SJCRH30 (cell line): ENCODE results near the gene PYGB. TPM values are rescaled to one million over a fixed set of nuclear protein-coding genes. Genes with fewer than 3 reads are reported as not detected.
"Not testable (repeated sequence)": the region's sequence is repeated elsewhere in the genome, so short reads cannot be mapped to it uniquely, and the experiment has no call there.

Experiments
- DNase-seq, 2 experiments: peaks; one replicate each; pipeline ENCODE4 v3.0.0-alpha.2; 2015 to 2020
- H3K27ac ChIP-seq: fragments of 250-450 bp; sonication (Bioruptor Pico); 2 replicates; pipeline ENCODE4 v1.5.1; 2020; ENCODE audit warnings: mild to moderate bottlenecking, moderate library complexity
- H3K27me3 ChIP-seq: fragments of 250-450 bp; sonication (Bioruptor Pico); 2 replicates; pipeline ENCODE4 v1.5.1; 2020; ENCODE audit warnings: mild to moderate bottlenecking, moderate library complexity
- H3K36me3 ChIP-seq: fragments of 250-450 bp; sonication (Bioruptor Pico); 2 replicates; pipeline ENCODE4 v1.5.1; 2020; ENCODE audit warnings: mild to moderate bottlenecking, moderate library complexity
- H3K4me1 ChIP-seq: fragments of 250-450 bp; sonication (Bioruptor Pico); 2 replicates; pipeline ENCODE4 v1.5.1; 2020; ENCODE audit warnings: mild to moderate bottlenecking, moderate library complexity
- H3K4me3 ChIP-seq: fragments of 250-450 bp; sonication (Bioruptor Pico); 2 replicates; pipeline ENCODE4 v1.5.1; 2020; ENCODE audit warnings: mild to moderate bottlenecking, moderate library complexity
- H3K9me3 ChIP-seq: fragments of 250-450 bp; sonication (Bioruptor Pico); replicated peaks from 2 replicates; pipeline ENCODE4 v1.5.1; 2020; ENCODE audit warnings: mild to moderate bottlenecking, moderate library complexity
- total RNA-seq: library from RNA; depleted of rRNA; stranded (reverse); fragments of >200 nt; shearing (Covaris generic); gene quantifications from 2 replicates; pipeline ENCODE4 v1.2.3, GENCODE V29; 2014

PYGB gene
- total RNA-seq, 1 experiment from 2014 or later = 42.3 TPM

DNA sequence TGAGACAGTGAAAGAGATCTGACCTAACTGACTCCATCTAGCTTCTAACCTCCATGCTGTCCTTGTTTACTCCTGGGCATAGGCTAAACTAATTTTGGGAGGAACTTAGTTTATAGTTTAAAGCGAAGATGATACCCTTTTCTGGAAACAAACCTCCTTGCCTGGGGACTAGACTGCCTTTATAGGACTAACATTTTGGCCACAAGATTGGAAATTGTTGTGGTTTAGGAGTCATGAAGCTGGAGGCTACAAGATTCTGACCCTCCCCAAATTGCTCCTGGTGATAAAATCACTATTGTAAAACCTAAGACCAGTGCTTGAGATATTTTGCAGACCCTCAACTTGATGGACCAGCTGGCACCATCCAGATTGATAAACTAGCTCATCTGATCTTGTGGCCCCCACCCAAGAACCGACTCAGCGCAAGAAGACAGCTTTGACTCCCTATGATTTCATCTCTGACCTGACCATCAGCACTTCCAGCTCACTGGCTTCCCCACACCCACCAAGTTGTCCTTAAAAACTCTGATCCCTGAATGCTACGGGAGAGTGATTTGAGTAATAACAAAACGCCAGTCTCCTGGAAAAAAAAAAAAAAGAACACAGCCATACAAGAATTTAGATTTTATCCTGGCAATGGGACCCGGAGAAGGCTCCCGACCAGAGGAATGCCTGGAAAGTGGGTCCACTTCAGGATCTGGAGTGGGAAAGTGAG, 79.8 kb downstream of the PYGB start:
- no peak for DNase-seq
- no peak overlapping the region for H3K4me3 ChIP-seq
- H3K36me3 ChIP-seq = peaks cover 4% of the 10 kb centered on the region
- no peaks in the 10 kb centered on the region for H3K4me1 ChIP-seq
- H3K27ac ChIP-seq = no peak overlapping the region
- H3K27me3 ChIP-seq = no peaks in the 10 kb centered on the region
- 0 out of 2 replicates have a peak, but pooled peaks cover 5% of the 10 kb centered on the region for H3K9me3 ChIP-seq

DNA sequence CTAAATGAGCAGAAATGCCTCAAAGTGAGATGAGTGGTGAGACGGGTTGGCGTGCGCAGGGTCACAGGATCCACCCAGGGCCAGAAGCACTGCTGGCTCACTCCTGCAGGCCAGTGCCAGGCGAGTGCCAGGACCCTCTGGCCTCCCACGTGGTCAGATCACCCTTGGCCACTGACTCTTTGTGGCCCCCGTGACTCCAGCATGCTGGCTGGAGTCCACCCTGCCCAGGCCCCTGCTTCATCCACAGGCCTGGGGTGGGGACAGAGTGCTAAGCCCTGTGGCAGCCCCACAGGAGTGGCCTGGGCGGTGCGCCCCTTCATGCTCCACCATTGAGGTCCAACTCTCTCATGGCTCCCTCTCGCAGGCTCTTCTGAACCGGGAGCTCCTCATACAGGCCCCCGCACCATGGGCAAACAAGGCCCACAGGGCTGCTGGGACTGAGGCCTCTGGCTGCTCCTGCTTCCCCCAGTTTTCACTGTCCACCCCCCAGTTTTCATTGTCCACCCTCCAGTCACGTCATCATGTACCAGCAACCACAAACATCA, 81.1 kb downstream of the PYGB start:
- H3K4me1 ChIP-seq = no peaks in the 10 kb centered on the region
- H3K9me3 ChIP-seq = 0 out of 2 replicates have a peak, but pooled peaks cover 5% of the 10 kb centered on the region
- no peak overlapping the region for H3K4me3 ChIP-seq

DNA sequence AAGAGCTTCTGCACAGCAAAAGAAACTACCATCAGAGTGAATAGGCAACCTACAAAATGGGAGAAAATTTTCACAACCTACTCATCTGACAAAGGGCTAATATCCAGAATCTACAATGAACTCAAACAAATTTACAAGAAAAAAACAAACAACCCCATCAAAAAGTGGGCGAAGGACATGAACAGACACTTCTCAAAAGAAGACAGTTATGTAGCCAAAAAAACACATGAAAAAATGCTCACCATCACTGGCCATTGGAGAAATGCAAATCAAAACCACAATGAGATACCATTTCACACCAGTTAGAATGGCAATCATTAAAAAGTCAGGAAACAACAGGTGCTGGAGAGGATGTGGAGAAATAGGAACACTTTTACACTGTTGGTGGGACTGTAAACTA, 87.1 kb downstream of the PYGB start:
- DNase-seq, H3K36me3 ChIP-seq, H3K4me1 ChIP-seq, H3K4me3 ChIP-seq, H3K27ac ChIP-seq, H3K27me3 ChIP-seq, H3K9me3 ChIP-seq: not testable (repeated sequence)

More for the DNA sequence above, 81.1 kb downstream of the PYGB start:
- Histone ChIP-seq H3K27ac (no peak overlapping the region), H3K36me3 (no peaks in the 10 kb centered on the region; the same call in 1 of the 2 replicates), H3K27me3 (no peaks in the 10 kb centered on the region)
- no peak for DNase-seq

DNA sequence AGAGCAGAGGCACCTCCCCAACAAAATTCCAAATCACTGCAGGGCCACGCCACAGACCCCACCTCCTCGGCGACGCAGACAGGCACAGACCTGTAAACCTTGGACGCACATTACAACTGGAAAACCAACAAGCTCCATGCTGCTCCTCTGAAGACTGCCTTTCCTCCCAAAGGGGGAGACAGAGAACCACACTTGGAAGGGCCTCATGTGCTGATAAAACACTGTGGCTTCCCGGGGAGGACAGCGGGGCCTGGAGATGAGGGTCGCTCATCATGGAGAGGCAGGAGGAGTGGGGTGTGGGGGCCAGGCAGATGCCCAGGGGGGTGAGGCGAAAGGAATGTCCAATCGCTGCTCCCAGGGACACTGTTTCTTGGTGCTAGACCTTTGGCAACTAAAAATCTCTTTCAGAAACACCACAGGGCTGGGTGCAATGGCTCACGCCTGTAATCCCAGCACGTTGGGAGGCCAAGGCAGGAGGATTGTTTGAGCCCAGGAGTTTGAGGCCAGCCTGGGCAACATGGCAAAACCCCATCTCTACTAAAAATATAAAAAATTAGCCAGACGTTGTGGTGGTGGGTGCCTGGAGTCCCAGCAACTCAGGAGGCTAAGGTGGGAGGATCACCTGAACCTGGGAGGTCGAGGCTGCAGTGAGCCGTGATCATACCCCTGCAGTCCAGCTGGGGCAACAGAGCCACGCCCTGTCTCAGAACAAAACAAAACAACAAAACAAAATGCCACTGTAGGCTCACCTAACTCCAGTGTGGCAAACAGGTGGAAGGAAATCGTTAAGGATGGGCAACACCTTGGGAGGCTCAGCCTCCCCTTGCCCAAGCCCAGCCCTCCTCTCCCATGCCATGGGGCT, 88.9 kb downstream of the PYGB start:
- Histone ChIP-seq H3K4me3 (no peak overlapping the region), H3K36me3 (peaks cover 5% of the 10 kb centered on the region), H3K27me3 (no peaks in the 10 kb centered on the region), H3K27ac (no peak overlapping the region), H3K4me1 (no peaks in the 10 kb centered on the region), H3K9me3 (0 out of 2 replicates have a peak, but pooled peaks cover 3% of the 10 kb centered on the region)
- DNase-seq = peak in 1 of 2 experiments; percentile 26

DNA sequence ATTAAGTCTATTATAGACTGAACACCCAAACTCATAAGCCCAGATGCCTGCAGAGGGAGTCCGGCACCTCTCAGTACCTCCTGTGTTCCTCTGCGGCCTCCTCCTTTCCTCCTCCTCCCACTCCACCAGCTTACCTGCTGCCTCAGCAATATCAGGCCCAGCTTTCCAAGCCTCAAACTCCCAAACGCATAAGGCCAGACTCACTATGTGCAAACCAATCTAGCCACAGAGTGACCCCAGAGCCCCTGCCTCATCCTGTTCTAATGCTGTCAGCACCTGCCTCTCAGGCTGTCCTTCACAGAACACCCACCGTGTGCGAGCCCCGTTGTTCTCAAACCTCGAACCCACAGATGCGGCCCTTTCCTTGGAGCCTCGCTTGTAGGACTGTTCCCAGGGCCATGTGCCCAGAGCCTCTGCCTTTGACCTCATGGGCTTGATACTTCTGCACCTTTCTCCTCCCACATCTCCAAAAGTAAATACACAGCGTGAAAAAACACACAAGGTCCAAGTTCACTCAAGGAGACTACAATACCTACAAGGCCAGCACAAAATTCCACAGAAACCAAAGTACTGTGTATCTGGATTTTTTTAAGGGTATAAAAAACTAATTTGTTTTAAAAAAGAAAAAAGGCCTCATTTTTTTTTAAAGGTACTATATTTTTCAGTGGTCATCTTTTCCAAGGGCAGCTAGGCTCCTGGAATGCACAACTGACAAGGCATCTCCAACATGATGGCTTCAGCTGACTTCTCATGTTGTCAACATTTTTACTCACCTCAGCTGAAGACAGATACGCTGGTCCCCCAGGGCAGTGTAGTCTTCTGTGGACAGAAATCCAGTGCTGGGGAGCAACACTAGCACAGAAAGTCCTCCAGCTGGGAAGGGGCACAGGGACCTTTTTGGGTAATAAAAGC, 90.5 kb downstream of the PYGB start:
- Histone ChIP-seq H3K4me3 (no peak overlapping the region), H3K27ac (no peak overlapping the region), H3K4me1 (no peaks in the 10 kb centered on the region), H3K36me3 (peaks cover 5% of the 10 kb centered on the region), H3K9me3 (0 out of 2 replicates have a peak, but pooled peaks cover 3% of the 10 kb centered on the region), H3K27me3 (no peaks in the 10 kb centered on the region)
- DNase-seq = no peak

DNA sequence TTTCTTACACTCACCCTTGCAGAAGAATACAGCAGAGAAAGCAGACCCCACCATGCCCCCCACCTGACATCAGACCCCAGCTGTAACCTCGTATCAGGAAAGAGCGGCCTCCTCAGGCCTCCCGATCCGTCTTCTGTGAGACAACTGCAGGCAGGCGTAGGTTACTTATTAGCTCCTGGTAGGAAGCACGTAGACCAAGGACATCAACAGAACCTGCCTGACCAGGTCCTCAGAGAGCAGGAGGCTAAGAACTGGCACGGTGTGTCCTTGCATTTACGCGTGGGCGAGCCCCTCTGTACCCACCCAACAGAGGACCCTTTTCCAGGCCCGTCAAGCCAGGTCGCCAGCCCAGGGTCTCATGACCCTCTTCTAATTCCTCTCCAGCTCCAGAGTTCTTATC, 91.7 kb downstream of the PYGB start:
- DNase-seq = no peak
- Histone ChIP-seq H3K4me1 (no peaks in the 10 kb centered on the region), H3K9me3 (0 out of 2 replicates have a peak, but pooled peaks cover 3% of the 10 kb centered on the region), H3K27ac (no peak overlapping the region), H3K4me3 (no peak overlapping the region), H3K27me3 (no peaks in the 10 kb centered on the region), H3K36me3 (peaks cover 5% of the 10 kb centered on the region)

DNA sequence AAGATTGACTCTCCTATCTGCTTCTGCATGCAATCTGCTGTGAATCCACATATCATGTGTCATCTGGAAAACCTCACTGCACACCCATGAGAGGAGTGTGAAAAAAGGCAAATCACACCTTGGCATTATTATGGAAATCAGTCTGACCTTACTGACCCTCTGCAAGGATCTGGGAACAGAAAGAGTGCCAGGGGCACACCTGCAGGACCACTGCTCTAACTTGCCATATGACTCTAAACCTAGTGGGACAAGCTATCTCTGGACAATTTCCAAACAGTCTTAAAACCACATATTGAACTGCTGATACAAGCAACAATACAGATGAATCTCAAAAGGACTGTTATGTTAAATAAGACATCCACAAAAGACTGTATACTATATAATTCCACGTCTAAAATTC, 92.5 kb downstream of the PYGB start:
- H3K9me3 ChIP-seq = no peaks in the 10 kb centered on the region
- H3K4me3 ChIP-seq = no peak overlapping the region
- DNase-seq = no peak
- no peak overlapping the region for H3K27ac ChIP-seq
- no peaks in the 10 kb centered on the region for H3K4me1 ChIP-seq
- no peaks in the 10 kb centered on the region for H3K27me3 ChIP-seq
- H3K36me3 ChIP-seq = peaks cover 5% of the 10 kb centered on the region

DNA sequence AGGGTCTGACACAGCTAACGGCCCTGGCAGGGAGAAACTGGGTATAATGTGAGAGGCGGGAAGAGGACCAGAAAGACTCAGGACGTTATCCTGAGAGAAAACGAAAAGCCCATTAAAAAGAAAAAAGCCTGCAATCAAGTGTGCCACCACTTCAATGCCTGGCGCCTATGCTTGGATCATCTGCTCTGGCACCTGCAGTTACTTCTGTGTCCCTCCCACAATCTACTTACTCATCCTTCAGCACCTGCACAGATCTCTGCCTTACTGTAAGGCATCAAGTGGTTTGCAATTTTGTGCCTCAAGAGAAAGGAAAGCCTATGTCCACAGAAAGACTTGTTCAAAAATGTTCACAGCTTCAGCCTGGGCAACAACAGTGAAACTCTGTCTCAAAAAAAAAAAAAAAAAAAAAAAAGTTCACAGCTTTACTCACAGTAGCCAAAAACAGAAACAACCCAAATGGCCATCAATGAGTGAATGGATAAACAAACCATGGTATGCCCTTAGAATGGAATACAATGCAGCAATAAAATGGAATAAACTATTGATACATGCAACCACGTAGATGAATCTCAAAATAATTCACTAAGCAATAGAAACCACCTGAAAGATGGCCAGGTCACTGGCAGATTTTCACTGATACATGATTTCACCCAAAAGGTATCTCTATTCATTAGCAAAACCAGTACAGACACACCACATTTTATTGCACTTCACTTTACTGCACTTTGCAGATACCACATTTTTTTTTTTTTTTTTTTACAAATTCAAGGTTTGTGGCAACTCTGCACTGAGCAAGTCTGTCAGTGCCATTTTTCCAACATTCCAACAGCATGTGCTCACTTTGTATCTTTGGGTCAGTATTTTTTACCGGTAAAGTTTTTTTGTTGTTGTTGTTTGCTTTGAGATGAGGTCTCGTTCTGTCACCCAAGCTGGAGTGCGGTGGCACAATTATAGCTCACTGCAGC, 94.1 kb downstream of the PYGB start:
- DNase-seq = no peak
- no peaks in the 10 kb centered on the region for H3K4me1 ChIP-seq
- H3K27ac ChIP-seq = no peak overlapping the region
- H3K4me3 ChIP-seq = no peak overlapping the region
- H3K27me3 ChIP-seq = no peaks in the 10 kb centered on the region
- no peaks in the 10 kb centered on the region for H3K9me3 ChIP-seq
- H3K36me3 ChIP-seq = peaks cover 5% of the 10 kb centered on the region

DNA sequence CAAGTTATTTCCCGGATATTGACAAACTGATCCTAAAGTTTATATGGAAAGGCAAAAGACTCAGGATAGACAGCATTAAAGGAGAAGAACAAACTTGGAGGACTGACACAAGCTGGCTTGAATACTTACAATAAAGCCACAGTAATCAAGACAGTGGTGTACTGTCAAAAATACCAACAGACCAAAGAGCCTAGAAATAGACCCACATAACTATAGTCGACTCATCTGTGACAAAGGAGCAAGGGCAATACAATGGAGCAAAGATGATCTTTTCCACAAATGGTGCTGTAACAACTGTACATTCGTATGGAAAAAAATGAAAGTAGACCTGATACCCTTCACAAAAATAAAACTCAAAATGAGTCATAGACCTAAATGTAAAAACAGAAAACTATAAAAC, 96.7 kb downstream of the PYGB start:
- Histone ChIP-seq H3K36me3 (peaks cover 2% of the 10 kb centered on the region; the same call in 1 of the 2 replicates), H3K4me3 (no peak overlapping the region), H3K27me3 (no peaks in the 10 kb centered on the region), H3K9me3 (no peaks in the 10 kb centered on the region), H3K4me1 (no peaks in the 10 kb centered on the region), H3K27ac (no peak overlapping the region)
- no peak for DNase-seq

DNA sequence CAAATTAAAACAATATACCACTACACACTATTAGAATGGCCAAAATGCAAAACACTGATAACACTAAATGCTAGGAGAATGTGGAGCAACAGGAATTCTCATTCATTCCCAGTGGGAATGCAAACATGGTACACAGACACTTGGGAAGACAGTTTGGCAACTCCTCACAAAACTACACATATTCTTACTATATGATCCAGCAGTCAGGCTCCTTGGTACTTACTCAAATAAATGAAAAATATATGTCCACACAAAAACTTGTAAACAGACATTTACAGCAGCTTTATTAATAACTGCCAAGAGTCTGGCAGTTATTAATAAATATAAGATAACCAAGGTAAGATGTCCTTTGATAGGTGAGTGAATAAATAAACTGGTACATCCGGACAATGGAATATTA, 97.8 kb downstream of the PYGB start:
- no peaks in the 10 kb centered on the region for H3K4me1 ChIP-seq
- no peak overlapping the region for H3K27ac ChIP-seq
- no peaks in the 10 kb centered on the region for H3K9me3 ChIP-seq
- peaks cover 2% of the 10 kb centered on the region; the same call in 1 of the 2 replicates for H3K36me3 ChIP-seq
- no peaks in the 10 kb centered on the region for H3K27me3 ChIP-seq
- no peak for DNase-seq
- H3K4me3 ChIP-seq = no peak overlapping the region

DNA sequence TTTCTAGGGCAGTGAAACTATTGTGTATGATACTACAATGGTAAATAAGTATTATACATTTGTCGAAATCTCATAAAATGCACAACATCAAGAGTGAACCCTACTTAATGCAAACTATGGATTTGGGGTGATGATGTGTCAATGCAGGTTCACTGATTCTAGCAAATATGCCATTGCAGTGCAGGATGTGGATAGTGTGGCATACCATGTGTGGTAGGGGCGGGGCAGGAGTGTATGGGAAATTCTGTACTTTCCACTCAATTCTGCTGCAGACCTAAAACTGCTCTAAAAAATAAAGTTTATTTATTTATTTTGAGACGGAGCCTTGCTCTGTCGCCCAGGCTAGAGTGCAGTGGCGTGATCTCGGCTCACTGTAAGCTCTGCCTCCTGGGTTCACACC, 98.5 kb downstream of the PYGB start:
- H3K36me3 ChIP-seq = peaks cover 2% of the 10 kb centered on the region; the same call in 1 of the 2 replicates
- H3K9me3 ChIP-seq = no peaks in the 10 kb centered on the region
- no peak overlapping the region for H3K27ac ChIP-seq
- H3K27me3 ChIP-seq = no peaks in the 10 kb centered on the region
- no peak overlapping the region for H3K4me3 ChIP-seq
- H3K4me1 ChIP-seq = no peaks in the 10 kb centered on the region
- no peak for DNase-seq
